K562 (cell line): ENCODE measurements around the gene SLC25A31. TPM values are rescaled to one million over a fixed set of nuclear protein-coding genes. Genes with fewer than 3 reads are reported as not detected.

Source experiments
- BDP1 ChIP-seq: IDR thresholded peaks from 3 replicates; pipeline ENCODE4 v1.6.1; 2011; ENCODE audit not compliant: insufficient read length, insufficient read depth
- DIDO1 ChIP-seq: fragments of 450-650 bp; IDR thresholded peaks from 2 replicates; pipeline ENCODE4 v1.6.1; 2016; ENCODE audit warnings: low read depth, missing biosample characterization, missing genetic modification characterization
- HDAC8 ChIP-seq: fragments of 450-650 bp; IDR thresholded peaks from 2 replicates; pipeline ENCODE4 v1.6.1; 2016; ENCODE audit warnings: mild to moderate bottlenecking, missing genetic modification characterization, moderate library complexity, missing compliant biosample characterization
- KLF16 ChIP-seq: IDR thresholded peaks from 2 replicates; pipeline ENCODE4 v1.6.1; 2016; ENCODE audit warnings: antibody characterized with exemption
- MAFK ChIP-seq: IDR thresholded peaks from 2 replicates; pipeline ENCODE4 v1.6.1; 2011; ENCODE audit warnings: low read length, improper control_type of control experiment
- NR1H2 ChIP-seq: sonication (generic); formaldehyde crosslinking; IDR thresholded peaks from 2 replicates; pipeline ENCODE4 v1.4.0; 2020; ENCODE audit warnings: mild to moderate bottlenecking, missing genetic modification reagents
- NR3C1 ChIP-seq: sonication (generic); formaldehyde crosslinking; IDR thresholded peaks from 2 replicates; pipeline ENCODE4 v1.8.1; 2022; ENCODE audit warnings: missing genetic modification reagents
- PML ChIP-seq: IDR thresholded peaks from 2 replicates; pipeline ENCODE4 v1.6.1; 2012; ENCODE audit warnings: low read length, inconsistent platforms
- POLR2H ChIP-seq: IDR thresholded peaks from 2 replicates; pipeline ENCODE4 v1.6.1; 2016; ENCODE audit warnings: missing genetic modification characterization, low read depth, mild to moderate bottlenecking, control low read depth, missing compliant biosample characterization, moderate library complexity
- PTBP1 ChIP-seq: fragments of 200-400 bp; formaldehyde crosslinking; IDR thresholded peaks from 2 replicates; pipeline ENCODE4 v1.6.1; 2017; ENCODE audit warnings: low read depth, low read length
- SUPT5H ChIP-seq: fragments of 450-650 bp; IDR thresholded peaks from 2 replicates; pipeline ENCODE4 v1.6.1; 2016
- ZNF274 ChIP-seq: IDR thresholded peaks from 2 replicates; pipeline ENCODE4 v1.6.1; 2011; ENCODE audit warnings: low read depth, mild to moderate bottlenecking, low read length, moderate library complexity, borderline replicate concordance
- ZNF316 ChIP-seq: fragments of 450-650 bp; IDR thresholded peaks from 2 replicates; pipeline ENCODE4 v1.6.1; 2016
- polyA plus RNA-seq, 8 experiments: library from polyadenylated mRNA; depleted of rRNA in 4 of 8; stranded (reverse) in 5 of 8; unstranded in 3 of 8; fragments of >200 nt; fragmentation: Nextera tagmentation in 2 of 8; fragmentation: Illumina TruSeq in 1 of 8; extraction: Ambion mirVana in 2 of 8; extraction: Trizol in 1 of 8; gene quantifications; 2 replicates each; pipeline versions ENCODE4 v1.2.1 to v1.2.3, GENCODE V29; 2011 to 2014; ENCODE audit warnings: inconsistent platforms in 1 of 8, missing spikeins in 1 of 8
- total RNA-seq, 7 experiments: library from RNA; depleted of rRNA in 6 of 7; stranded (reverse); fragments of >200 nt in 6 of 7; fragmentation: Illumina TruSeq in 2 of 7; extraction: Trizol in 2 of 7; gene quantifications; 2 replicates each; pipeline versions ENCODE4 v1.2.1 to v1.2.3, GENCODE V29; 2011 to 2021; ENCODE audit warnings: low replicate concordance in 1 of 7
- TF ChIP-seq, protein P1 (sequence below), 2 experiments: IDR thresholded peaks; 2 replicates each; pipeline ENCODE4 v1.6.1; 2012; ENCODE audit warnings: improper control_type of control experiment in 2 of 2, low read depth in 2 of 2, low read length in 2 of 2, borderline replicate concordance in 1 of 2
- TF ChIP-seq, protein P2 (sequence below): sonication (generic); formaldehyde crosslinking; IDR thresholded peaks from 2 replicates; pipeline ENCODE4 v1.8.0; 2022; ENCODE audit warnings: mild to moderate bottlenecking, missing genetic modification reagents
- TF ChIP-seq, protein P3 (sequence below): sonication (generic); formaldehyde crosslinking; IDR thresholded peaks from 2 replicates; pipeline ENCODE4 v1.8.0; 2022; ENCODE audit warnings: mild to moderate bottlenecking, missing genetic modification reagents

The SLC25A31 gene
- total and polyA plus RNA-seq, 9 of the 15 experiments (the other 6 are each of a cell fraction or from before 2014, with no cell fraction given): 0.07 TPM; not detected in 8

DNA sequence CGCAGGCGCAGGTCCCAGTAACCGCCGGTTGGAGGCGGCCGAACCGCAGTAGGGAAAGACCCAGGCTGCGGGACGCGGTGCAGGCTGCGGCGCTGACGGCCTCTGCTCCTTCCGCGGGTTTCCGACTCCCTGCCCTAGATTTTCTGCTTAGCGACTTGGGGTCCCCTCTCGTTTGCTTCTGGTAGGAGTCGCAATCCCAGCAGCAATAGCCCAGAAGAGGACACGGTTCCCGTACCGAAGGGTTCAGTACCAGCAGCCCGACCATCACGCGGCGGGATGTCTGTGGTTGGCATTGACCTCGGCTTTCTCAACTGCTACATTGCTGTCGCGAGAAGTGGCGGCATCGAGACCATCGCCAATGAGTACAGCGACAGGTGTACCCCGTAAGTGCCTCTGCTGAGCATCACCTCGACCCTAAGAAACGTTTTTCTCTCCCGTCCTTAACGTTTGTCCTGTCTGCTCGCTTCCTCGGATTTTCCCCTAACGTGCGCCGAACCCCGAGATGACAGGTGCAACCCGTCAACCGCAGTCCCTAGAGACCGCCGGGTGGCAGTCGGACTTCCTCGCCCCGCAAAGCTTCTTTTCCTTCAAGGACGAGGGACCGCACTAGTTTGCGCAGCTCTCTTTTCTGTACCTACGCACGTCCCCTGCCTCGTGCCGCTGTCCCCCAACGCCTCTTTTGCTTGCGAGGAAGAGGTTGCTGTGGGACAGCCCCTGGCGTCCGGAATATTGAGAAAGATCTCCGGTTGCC is 52.2 kb downstream of the SLC25A31 start, which contains the start of gene HSPA4L (continued):
- TF ChIP-seq HDAC8 (tag) (no peak), BDP1 (no peak), SUPT5H (peak; percentile 88), KLF16 (peak; percentile 84), NR1H2 (CRISPR knock-in tag) (no peak), MAFK (no peak), DIDO1 (tag) (0 out of 2 replicates have a peak, but pooled peaks have one; percentile 14), ZNF274 (no peak), ZNF316 (no peak), PTBP1 (no peak), PML (peak; percentile 73; the same call in 1 of the 2 replicates), POLR2H (peak; percentile 67), NR3C1 (CRISPR knock-in tag) (peak; percentile 38; the same call in 1 of the 2 replicates)
- TF ChIP-seq, protein P1, sequence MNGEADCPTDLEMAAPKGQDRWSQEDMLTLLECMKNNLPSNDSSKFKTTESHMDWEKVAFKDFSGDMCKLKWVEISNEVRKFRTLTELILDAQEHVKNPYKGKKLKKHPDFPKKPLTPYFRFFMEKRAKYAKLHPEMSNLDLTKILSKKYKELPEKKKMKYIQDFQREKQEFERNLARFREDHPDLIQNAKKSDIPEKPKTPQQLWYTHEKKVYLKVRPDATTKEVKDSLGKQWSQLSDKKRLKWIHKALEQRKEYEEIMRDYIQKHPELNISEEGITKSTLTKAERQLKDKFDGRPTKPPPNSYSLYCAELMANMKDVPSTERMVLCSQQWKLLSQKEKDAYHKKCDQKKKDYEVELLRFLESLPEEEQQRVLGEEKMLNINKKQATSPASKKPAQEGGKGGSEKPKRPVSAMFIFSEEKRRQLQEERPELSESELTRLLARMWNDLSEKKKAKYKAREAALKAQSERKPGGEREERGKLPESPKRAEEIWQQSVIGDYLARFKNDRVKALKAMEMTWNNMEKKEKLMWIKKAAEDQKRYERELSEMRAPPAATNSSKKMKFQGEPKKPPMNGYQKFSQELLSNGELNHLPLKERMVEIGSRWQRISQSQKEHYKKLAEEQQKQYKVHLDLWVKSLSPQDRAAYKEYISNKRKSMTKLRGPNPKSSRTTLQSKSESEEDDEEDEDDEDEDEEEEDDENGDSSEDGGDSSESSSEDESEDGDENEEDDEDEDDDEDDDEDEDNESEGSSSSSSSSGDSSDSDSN (IDR thresholded peaks at IDR 0.05; ENCODE audit: borderline replicate concordance in 1 of 2, low read depth in 2 of 2, low read length in 2 of 2): peak; percentile 34 to 90; a peak in 2 of 4 replicates
- TF ChIP-seq, protein P2, sequence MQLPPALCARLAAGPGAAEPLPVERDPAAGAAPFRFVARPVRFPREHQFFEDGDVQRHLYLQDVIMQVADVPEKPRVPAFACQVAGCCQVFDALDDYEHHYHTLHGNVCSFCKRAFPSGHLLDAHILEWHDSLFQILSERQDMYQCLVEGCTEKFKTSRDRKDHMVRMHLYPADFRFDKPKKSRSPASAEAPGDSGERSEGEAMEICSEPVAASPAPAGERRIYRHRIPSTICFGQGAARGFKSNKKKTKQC (CRISPR knock-in tag): peak; percentile 53; the same call in 1 of the 2 replicates
- TF ChIP-seq, protein P3, sequence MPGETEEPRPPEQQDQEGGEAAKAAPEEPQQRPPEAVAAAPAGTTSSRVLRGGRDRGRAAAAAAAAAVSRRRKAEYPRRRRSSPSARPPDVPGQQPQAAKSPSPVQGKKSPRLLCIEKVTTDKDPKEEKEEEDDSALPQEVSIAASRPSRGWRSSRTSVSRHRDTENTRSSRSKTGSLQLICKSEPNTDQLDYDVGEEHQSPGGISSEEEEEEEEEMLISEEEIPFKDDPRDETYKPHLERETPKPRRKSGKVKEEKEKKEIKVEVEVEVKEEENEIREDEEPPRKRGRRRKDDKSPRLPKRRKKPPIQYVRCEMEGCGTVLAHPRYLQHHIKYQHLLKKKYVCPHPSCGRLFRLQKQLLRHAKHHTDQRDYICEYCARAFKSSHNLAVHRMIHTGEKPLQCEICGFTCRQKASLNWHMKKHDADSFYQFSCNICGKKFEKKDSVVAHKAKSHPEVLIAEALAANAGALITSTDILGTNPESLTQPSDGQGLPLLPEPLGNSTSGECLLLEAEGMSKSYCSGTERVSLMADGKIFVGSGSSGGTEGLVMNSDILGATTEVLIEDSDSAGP (CRISPR knock-in tag): 0 out of 2 replicates have a peak, but pooled peaks have one; percentile 8
